HG02759 (cell line): ENCODE data around the gene SRCIN1.

Experiments used
- ATAC-seq: cut with Tn5 transposase; IDR thresholded peaks from one replicate; pipeline ENCODE4 v1.9.1; 2021; ENCODE audit warnings: mild to moderate bottlenecking, moderate library complexity; ENCODE audit not compliant: unreplicated experiment

SRCIN1 gene

DNA sequence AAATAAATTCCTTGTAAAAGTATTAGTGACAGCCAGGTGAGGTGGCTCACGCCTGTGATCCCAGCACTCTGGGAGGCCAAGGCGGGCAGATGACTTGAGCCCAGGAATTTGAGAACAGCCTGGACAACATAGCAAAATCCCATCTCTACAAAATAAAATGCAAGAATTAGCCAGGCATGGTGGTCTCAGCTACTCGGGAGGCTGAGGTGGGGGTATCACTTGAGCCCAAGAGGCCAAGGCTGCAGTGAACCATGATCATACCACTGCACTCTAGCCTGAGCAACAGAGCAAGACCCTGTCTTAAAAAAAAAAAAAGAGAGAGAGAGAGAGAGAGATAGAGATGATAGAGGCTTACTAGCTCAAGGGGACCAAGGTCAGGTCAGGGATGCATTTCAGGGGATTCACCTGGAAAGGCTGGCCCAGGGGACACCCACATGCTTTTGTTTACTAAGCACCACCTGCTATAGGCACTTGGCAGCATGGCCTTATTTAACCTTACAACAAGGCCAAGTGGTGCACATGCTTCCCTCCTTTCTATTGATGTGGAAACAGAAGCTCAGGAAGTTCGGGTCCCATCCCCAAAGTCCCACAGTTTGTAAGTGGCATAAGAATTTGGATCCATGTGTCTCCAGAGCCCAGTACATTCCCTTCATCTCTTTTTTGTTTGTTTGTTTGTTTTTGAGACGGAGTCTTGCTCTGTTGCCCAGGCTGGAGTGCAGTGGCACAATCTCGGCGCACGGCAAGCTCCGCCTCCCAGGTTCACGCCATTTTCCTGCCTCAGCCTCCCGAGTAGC lies 12.4 kb upstream of the SRCIN1 start:
- ATAC-seq: no peak

DNA sequence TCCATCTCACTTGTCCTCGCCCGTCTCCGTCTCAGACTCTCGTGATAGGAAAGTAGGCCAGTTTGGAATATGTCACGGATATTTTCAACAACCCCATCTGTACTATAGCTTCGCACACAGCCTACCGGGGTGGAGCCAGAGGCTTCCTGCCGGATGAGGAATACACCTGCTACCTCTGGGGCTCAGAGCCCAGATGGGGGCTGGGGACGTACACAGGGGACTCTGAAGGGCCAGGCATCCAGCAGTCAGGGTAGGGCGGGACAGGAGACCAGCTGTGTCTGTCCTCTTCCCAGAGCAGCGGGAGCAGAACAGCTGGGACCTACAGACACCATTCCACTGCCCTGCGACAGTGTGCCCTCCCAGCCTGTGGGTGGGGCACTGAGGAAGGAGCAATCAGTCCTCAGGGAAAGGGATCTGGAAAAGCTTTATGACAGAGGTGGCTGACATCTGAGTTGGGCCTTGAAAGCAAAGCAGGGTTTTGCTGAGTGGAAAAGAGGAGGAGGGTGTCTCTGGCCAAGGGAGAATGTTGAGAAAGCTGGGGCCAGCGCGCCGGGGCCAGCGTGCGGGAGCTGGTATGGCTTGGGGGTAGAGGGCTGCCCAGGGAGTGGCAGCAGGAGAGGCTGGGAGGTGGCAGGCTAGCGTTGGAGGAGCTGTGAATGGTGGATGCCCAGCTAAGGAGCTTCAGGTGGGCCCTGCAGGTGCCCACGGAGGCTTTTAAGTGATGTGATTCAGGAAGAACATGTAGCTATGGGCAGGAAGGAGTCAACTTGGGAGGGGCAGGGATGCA lies 11.5 kb upstream of the SRCIN1 start:
- ATAC-seq: no peak

DNA sequence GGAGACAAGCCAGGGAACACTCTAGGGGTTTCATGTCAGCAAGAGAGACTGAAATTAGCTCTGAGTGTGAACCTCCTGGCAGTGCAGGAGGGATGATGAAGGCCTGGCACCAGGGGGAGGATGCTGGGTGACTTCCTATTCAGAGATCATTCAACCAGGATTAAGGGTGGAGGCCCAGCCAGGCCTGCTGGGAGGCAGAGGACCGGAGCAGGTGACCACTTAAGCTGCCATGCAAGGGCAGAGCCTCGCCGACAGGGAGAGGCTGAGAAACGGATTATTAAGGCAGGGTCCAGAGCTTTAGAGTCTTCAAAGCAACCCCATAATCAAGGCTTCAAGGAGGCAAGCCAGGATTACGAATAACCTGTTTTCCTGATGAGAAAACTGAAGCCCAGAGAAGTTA lies 10.6 kb upstream of the SRCIN1 start:
- no peak for ATAC-seq

DNA sequence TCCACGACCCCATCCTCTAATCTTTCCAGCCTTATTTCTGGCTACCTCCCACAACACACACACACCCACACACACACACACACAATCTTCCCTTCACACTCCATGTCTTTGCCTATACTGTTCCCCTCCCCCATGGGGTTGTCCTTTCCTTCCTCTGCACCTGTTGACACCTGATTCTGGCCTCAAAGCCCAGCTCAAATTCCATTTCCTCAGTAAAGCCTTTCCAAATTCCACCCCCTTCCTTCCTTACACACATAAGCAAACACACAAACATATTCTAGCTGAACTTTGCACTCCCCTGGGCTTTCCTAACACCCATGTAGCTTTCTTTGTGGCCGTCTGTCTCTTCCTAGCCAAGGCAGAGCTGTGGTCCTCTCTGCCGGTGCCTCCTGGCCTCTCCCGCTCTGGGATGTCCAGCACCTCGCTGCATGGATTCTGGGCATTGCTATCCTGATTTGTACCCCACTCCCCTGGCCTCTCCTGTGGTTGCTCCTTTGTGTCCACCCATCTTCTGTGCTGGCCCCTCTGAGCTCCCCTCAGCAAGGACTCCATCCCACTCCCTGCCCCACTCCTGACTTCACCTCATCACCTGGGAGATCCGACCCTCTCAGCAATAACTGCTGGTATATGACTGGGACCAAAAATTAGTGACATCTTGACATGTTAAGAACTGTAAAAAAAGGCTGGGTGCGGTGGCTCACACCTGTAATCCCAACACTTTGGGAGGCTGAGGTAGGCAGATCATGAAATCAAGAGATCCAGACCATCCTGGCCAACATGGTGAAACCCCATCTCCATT lies 8.4 kb upstream of the SRCIN1 start:
- no peak for ATAC-seq

DNA sequence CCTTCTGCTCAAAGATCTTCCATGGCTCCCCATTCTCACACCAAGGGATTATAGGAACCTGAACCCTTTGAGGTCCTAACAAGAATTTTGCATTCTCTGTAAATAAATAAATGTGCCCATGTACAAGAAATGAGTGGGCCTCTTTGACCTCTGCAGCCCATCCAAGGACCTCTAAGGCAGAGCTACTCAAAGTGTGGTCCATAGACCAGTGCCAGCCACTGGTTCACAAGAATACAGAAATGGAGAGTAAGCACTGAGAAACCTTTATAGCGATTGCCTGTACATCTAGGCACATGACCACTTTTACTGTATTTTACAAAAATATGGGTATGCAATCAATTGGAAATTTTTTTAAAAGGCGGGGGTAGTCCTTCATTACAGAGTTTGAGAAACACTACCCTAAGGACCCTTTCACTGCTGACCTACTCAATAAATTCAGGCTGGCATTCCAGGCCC lies 7.8 kb upstream of the SRCIN1 start:
- ATAC-seq: no peak

DNA sequence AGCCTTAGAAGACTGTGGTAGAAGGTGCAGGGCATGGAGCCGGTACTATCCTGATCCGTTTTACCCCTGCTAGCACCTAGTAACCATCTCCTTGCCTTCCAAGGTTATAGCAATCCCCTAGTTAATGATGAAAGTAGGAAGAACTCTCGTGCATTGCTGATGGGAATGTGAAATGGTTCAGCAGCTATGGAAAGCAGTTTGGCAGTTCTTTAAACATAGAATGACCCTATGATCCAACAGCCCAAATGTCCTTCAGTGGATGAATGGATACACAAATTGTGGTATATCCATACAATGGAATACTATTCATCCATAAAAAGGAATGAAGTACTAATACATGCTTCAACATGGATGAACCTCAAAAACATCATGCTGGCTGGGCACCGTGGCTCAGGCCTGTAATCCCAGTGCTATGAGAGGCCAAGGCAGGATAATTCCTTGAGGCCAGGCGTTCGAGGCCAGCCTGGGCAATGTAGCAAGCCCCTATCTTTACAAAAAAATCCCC lies 6.2 kb upstream of the SRCIN1 start:
- no peak for ATAC-seq

DNA sequence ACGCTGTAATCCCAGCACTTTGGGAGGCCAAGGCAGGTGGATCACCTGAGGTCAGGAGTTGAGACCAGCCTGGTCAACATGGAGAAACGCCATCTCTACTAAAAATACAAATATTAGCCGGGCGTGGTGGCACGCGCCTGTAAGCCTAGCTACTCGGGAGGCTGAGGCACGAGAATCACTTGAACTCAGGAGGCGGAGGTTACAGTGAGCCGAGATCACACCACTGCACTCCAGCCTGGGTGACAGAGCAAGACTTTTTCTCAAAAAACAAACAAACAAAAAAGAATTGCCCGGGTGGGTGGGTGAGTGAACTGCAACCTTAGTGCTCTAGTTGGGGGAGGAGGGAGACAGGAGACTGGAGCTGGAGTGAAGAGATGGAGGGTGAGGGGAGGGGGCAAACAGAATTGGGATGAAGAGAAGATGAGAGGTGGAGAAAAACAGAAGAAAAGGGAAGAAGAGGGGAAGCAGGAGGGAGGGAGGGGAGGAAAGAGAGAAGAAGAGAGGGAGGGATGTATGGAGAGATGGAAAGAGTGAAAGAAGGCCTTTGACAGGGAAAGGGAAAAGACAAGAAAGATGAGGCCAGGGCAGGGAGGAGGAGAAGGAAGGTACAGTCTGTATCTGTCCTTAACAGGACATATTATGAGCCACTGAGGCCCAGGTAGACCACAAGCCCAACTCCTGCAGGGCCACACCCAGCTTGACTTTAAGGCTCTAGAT lies 5.5 kb upstream of the SRCIN1 start:
- no peak for ATAC-seq

DNA sequence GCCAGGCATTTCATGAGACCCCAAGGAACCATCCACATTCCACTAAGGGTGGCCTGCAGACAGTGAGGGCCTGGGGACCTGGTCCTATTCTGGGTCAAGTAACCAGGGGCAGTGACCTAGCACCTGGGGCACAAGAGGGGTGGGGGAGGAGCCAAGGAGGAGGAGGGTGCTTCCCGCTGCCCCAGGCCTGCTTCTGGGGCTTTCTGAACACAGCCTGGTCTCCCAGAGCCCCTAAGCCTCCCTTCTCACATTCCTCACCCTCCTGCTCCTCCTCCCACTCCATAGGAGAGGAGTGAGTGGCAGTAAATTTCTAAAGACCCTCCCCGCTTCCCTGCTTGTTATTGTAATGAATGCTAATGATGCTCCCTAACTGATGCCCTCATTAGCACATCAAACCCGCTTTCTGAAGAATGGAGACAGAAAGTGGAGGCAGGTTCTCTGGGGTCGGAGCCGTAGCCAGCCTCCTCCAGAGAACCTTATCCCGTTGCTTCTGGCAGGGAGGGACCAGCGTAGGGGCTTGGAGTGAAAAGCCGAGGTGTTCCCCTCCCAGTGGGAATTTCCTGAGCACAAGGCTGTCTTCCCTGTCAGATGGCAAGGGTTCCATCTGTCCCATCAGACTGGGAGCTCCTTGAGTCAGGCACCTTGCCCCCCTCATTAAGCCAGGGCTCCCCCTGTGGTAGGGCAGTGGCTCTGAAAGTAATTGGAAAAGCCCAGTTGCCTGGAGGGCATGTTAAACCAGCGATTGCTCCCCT lies 3.7 kb upstream of the SRCIN1 start:
- no peak for ATAC-seq

DNA sequence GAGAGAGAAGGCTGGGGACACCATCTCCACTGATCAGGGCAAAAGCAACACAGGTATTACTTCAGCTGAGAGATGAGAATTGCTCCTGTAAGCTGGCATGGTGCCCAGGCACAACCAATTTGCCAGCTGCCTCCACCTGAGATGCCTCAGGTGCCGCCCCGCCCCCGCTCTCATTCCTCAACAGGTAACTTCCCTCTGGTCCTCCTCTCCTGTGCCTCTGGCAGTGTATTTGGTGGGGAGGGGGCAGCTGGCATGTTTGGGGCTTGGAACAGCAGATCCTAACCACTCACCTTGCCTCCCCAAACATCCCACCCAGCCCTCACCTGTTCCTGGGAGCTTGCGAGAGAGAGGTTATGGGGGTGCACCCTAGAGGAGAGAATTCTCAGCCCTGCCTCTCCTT lies 2.9 kb upstream of the SRCIN1 start:
- no peak for ATAC-seq

DNA sequence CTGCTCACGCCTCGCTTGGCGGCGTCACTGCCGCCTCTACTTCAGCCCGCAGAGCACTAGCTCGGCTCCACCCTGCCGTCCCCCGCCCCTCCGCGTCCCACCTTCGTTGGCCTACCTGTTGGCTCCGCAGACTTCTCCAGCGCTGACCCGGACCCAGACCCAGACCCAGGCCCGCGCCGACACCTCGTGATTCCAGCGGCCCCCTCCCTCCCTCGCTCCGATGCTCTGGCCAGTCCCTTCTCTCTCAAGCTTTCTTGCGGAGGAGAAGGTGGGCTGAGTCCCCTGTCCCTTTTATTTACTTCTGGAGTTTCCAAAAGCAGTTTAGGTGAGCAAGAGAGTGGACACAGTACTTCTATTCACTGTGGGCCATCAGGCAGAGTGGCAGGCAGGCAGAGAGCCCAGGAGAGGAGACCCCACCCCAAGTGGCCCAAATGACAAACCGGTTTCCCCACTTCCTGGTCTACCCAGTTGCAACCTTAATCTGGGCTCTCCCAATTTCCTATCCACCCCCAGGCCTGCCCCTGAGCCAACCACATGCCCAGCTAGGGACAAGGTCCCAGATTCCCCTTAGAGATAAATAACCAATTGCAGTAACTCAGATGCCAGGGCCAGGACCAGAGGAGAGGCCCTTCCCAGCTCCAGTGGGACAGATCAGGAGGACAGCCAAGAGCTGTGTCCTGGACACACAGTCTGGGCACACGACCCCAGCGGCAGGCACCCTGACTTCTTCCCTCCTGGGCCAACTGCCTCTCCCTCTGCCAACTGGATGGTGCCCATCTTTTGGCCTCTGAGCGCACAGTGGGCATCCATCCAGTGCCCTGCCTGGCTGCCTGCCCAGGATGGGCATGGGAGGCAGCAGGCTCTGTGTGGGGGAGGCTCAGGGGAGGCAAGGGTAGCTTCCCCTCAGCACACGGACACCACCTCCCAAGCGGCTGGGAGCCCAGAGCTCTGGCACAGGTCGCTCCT lies 1.2 kb upstream of the SRCIN1 start:
- no peak for ATAC-seq

DNA sequence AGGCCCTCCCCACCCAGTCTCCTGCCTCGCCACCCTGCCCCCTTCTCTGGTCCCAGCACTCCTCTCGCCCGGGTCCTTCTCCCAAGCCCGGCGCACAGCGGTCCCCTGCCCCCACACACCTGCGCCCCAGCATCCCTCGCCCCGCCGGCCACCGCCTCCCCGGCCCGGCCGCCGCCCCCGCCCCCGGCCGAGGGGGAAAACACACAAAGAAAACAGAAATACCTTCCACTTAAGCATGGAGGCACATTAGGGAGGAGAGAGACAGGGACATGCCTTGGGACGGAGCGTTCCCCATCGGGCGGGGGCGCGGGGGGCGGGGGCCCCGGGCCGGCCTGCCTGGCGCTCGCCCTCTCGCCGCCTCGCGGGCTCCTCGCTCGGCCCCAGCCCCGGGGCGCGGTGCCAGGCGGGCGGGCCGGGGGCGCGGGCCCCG lies 326 bp downstream of the SRCIN1 start:
- no peak for ATAC-seq

DNA sequence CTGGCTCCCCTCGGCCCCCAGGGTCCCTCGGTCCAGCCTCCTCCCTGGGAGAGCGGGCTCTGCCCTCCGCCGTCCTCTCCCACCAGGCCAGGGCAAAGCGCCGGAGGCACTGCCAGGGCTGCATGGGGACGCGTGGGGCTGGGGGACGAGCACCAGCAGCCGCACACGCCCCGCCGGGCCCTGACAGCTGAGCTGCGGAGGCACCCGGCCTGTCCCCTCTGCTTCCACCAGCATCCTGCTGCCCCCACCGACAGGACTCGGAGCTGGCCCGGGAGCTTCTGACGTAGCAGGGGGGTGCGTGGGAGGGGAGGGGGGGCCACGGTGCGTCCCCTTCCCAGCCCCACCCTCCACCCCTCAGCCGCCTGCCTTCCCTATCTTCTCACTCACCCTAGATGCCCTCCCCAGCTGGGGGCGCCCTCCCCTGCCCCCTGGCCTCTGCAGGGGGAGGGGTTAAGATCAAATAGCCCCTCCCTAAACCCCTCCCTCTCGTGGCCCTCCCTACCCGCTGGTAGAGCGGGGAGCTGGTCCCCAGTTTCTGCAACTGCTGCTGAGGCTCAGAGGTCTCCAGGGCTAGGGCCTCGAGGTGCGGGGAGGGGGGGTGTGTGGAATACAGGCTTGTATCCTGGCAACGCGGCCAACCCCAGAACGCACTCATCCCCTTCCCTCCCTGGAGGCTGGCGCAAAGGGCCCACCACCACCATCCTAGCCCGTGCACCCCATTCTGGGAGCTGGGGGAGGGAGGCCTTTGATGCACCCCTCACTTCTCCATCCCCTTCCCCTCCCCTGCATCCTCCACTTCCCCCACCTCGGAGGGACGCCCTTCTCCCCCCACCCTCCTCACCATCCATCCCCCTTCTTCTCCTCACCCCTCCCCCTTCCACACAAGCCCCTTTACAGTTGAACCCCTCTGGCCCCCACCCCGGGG lies 1.0 kb downstream of the SRCIN1 start:
- ATAC-seq: no peak

DNA sequence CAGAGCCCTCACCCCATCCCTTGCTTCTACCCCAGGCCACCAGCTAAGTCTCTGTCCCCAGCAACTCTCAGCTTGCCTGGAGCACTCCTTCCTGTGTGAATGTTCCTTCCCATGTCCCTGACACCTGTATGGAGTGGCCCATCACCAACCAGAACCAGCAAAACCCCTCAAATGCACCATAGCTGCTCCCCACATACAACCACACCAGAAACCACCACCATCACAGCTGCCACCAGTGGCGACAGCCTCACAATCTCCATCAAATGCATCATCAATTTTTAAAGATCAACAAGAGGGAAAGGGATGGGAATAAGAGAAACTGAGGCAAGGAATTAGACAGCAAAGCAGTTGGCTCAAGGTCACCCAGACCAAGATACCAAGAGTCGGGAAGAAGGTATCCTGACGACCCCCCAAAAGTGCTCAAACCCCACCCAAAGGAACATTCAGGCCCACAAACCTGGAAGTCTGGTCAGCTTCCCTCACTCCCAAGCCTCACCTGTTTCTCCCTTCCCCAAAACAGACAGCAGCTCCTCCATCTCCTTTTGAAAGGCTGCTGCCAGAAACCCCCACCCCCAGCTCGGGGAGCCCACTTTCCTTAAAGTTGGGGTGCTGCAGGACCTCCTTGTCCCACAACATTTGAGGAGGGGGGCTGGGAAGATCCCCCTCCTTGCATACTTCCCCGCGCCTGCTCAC lies 1.8 kb downstream of the SRCIN1 start:
- ATAC-seq: no peak

DNA sequence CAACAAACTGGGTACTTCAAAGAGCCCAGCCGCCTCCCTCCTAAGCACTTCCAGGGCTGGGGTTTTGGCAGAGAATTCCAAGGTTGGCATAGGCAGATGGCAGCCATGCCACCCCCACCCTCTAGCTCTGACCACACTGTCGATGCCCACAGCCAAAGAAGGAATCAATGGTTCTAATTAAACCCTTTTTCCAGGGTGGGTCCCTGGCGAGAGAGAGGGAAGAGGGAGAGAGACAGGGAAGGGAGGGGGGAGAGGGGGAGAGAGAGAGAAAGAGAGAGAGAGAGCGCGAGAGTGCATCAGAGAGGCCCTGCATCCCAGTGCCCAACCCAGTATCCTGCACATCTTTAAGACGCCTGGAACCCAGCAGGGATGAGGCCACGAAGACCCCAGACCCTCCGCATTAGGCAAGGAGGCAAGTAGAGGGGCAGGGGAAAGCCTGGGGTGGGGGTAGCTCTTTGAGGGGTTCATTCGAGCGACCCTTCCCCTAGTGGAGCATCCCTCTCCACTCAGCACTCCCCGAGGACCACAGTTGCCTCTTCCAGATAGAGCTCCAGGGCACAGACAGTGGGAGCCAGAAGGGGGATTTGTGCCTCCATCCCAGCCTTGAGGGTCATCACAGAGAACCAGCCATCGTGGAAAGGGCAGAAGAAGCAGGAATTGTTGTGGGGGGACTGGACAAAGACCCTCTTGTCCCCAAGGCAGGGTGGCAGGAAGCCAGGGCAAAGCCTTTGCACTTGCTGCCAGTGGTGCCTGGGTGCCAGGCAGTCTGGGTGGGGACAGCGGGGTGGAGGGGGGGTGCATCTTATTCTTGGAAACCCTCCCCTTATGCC lies 2.6 kb downstream of the SRCIN1 start:
- ATAC-seq: no peak

DNA sequence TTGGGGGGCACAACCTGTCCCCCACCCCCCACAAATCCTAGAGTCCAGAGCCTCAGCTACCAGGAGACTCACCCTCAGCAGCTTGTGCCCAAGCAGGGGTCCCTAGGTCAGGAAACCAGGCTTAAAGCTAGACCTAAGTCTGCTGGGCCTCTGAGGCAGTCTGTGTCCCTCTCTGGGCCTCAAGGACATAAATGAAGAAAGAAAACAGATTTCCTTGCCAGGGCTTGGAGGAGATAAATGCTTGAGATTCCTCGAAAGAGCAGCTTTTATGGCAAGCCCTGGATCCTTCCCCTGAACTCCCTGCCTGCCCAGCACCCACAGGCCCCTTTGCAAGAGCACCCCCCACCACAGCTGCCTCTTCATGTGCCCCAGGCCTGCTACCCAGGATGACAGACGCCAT lies 3.3 kb downstream of the SRCIN1 start:
- no peak for ATAC-seq
